H1 (cell line): ENCODE results near the gene CNGA1. TPM values are rescaled to one million over a fixed set of nuclear protein-coding genes. Genes with fewer than 3 reads are reported as not detected.

Experiments
- CTCF ChIA-PET: fragments of 300-600 bp; sonication (Branson Sonifier 250); formaldehyde crosslinking; loops from one replicate; lab custom pipeline; 2021; ENCODE audit not compliant: partially characterized antibody; lab: Charles Lee
- POLR2A ChIA-PET: fragments of 300-600 bp; sonication (Branson Sonifier 250); formaldehyde crosslinking; loops from one replicate; lab custom pipeline; 2021; ENCODE audit warnings: inconsistent platforms; ENCODE audit not compliant: partially characterized antibody; lab: Charles Lee
- DNase-seq, 2 experiments: peaks; one replicate each; pipeline versions ENCODE4 v3.0.0 to v3.0.0-alpha.2; 2010 to 2022; ENCODE audit warnings: low spot score in 2 of 2, low read depth in 1 of 2, mixed read lengths in 1 of 2
- FAIRE-seq: peaks from 2 replicates; lab custom pipeline; 2011; peaks lifted over from hg19 to GRCh38; lab: Jason Lieb, UNC
- H2AFZ ChIP-seq: 2 replicates; pipeline ENCODE4 v1.8.1; 2012; ENCODE audit warnings: low read length, inconsistent platforms
- H2AK5ac ChIP-seq: 2 replicates; pipeline ENCODE4 v1.6.1; 2013; ENCODE audit warnings: low read depth, low read length
- H2BK120ac ChIP-seq: replicated peaks from 2 replicates; pipeline ENCODE3; 2013; ENCODE audit warnings: low read depth, low read length, inconsistent platforms
- H2BK12ac ChIP-seq: 2 replicates; pipeline ENCODE4 v1.6.1; 2013; ENCODE audit warnings: low read depth, low read length
- H2BK15ac ChIP-seq: 2 replicates; pipeline ENCODE4 v1.6.1; 2013; ENCODE audit warnings: low read length
- H2BK20ac ChIP-seq: 2 replicates; pipeline ENCODE4 v1.6.1; 2013; ENCODE audit warnings: low read length
- H2BK5ac ChIP-seq: 2 replicates; pipeline ENCODE4 v1.6.1; 2013; ENCODE audit warnings: low read depth, low read length
- H3K14ac ChIP-seq: 2 replicates; pipeline ENCODE4 v1.6.1; 2013; ENCODE audit warnings: inconsistent platforms; ENCODE audit not compliant: insufficient read length
- H3K18ac ChIP-seq: 2 replicates; pipeline ENCODE4 v1.6.1; 2013; ENCODE audit warnings: low read length; ENCODE audit errors: extremely low read depth
- H3K23ac ChIP-seq: 2 replicates; pipeline ENCODE4 v1.6.1; 2013; ENCODE audit warnings: inconsistent platforms; ENCODE audit not compliant: insufficient read length
- H3K23me2 ChIP-seq: 2 replicates; pipeline ENCODE4 v1.6.1; 2013; ENCODE audit warnings: low read depth, low read length
- H3K27ac ChIP-seq: 2 replicates; pipeline ENCODE4 v1.6.1; 2011; ENCODE audit warnings: low read depth, low read length, inconsistent platforms
- H3K27me3 ChIP-seq, 4 experiments: replicated peaks in 1 of 4; 1 replicate in 1 of 4; 2 replicates in 3 of 4; pipeline versions ENCODE4 v1.6.1 to v1.8.1; 2011 to 2013; ENCODE audit warnings: low read length in 3 of 4, mild to moderate bottlenecking in 3 of 4, inconsistent platforms in 2 of 4, mixed read lengths in 2 of 4, moderate library complexity in 1 of 4; ENCODE audit not compliant: control insufficient read depth in 3 of 4, insufficient read depth in 3 of 4; ENCODE audit errors: extremely low read depth in 1 of 4
- H3K36me3 ChIP-seq, 4 experiments: 2 replicates each; pipeline versions ENCODE4 v1.6.1 to v1.8.1; 2011 to 2013; ENCODE audit warnings: mild to moderate bottlenecking in 4 of 4, low read length in 3 of 4, moderate library complexity in 2 of 4, control low read depth in 1 of 4, inconsistent platforms in 1 of 4; ENCODE audit not compliant: insufficient read depth in 4 of 4, control insufficient read depth in 2 of 4
- H3K4ac ChIP-seq: replicated peaks from 2 replicates; pipeline ENCODE3; 2013; ENCODE audit warnings: low read length, low read depth, mixed read lengths, inconsistent platforms; ENCODE audit not compliant: insufficient read length
- H3K4me1 ChIP-seq, 4 experiments: replicated peaks in 1 of 4; 1 replicate in 1 of 4; 2 replicates in 3 of 4; pipeline versions ENCODE4 v1.6.1 to v1.8.1; 2011 to 2013; ENCODE audit warnings: low read length in 3 of 4, inconsistent platforms in 2 of 4, mixed read lengths in 1 of 4; ENCODE audit not compliant: insufficient read depth in 4 of 4, control insufficient read depth in 3 of 4
- H3K4me2 ChIP-seq, 2 experiments: 2 replicates each; pipeline versions ENCODE4 v1.6.1 to v1.8.1; 2011 to 2013; ENCODE audit warnings: low read depth in 2 of 2, low read length in 2 of 2, control low read depth in 1 of 2, inconsistent platforms in 1 of 2, mild to moderate bottlenecking in 1 of 2; ENCODE audit not compliant: insufficient read depth in 1 of 2
- H3K4me3 ChIP-seq, 4 experiments: fragments of 200-600, 300-600 bp in 1 of 4; sonication (generic), shearing (Covaris generic), sonication (Bioruptor Twin) in 1 of 4; 2 replicates each; pipeline versions ENCODE4 v1.5.1 to v1.8.1; 2011 to 2016; ENCODE audit warnings: low read length in 4 of 4, low read depth in 3 of 4, control low read depth in 2 of 4, inconsistent platforms in 2 of 4, mild to moderate bottlenecking in 2 of 4, mixed read lengths in 1 of 4, moderate library complexity in 1 of 4; ENCODE audit not compliant: insufficient read depth in 2 of 4; ENCODE audit errors: extremely low read depth in 1 of 4
- H3K56ac ChIP-seq: replicated peaks from 2 replicates; pipeline ENCODE3; 2013; ENCODE audit warnings: low read depth, mild to moderate bottlenecking, mixed read lengths, low read length, inconsistent platforms; ENCODE audit not compliant: insufficient read length
- H3K79me1 ChIP-seq: 2 replicates; pipeline ENCODE4 v1.6.1; 2013; ENCODE audit warnings: low read depth, low read length, control low read depth
- H3K79me2 ChIP-seq, 2 experiments: 2 replicates each; pipeline versions ENCODE4 v1.6.1 to v1.8.1; 2012 to 2013; ENCODE audit warnings: low read length in 2 of 2, mild to moderate bottlenecking in 2 of 2, inconsistent platforms in 1 of 2; ENCODE audit not compliant: insufficient read depth in 2 of 2, control insufficient read depth in 1 of 2
- H3K9ac ChIP-seq, 4 experiments: replicated peaks in 1 of 4; 1 replicate in 1 of 4; 2 replicates in 3 of 4; pipeline versions ENCODE4 v1.6.1 to v1.8.1; 2011 to 2013; ENCODE audit warnings: low read depth in 3 of 4, low read length in 3 of 4, control low read depth in 2 of 4, mild to moderate bottlenecking in 2 of 4, moderate library complexity in 2 of 4, inconsistent platforms in 1 of 4; ENCODE audit errors: extremely low read depth in 1 of 4
- H3K9me3 ChIP-seq, 2 experiments: 2 replicates each; pipeline versions ENCODE4 v1.6.1 to v1.8.1; 2012 to 2013; ENCODE audit warnings: mild to moderate bottlenecking in 2 of 2, moderate library complexity in 2 of 2, control low read depth in 1 of 2, inconsistent platforms in 1 of 2, low read depth in 1 of 2, low read length in 1 of 2, mixed read lengths in 1 of 2; ENCODE audit not compliant: insufficient read depth in 2 of 2
- H4K20me1 ChIP-seq, 2 experiments: replicated peaks in 1 of 2; 2 replicates each; pipeline versions ENCODE3 to v1.8.1; 2011 to 2013; ENCODE audit warnings: inconsistent platforms in 2 of 2, low read length in 2 of 2, mild to moderate bottlenecking in 1 of 2; ENCODE audit not compliant: insufficient read depth in 2 of 2, control insufficient read depth in 1 of 2
- H4K5ac ChIP-seq: 2 replicates; pipeline ENCODE4 v1.6.1; 2013; ENCODE audit warnings: low read length, low read depth, mixed read lengths, inconsistent platforms; ENCODE audit not compliant: insufficient read length
- H4K8ac ChIP-seq: 2 replicates; pipeline ENCODE4 v1.8.0; 2013; ENCODE audit warnings: mild to moderate bottlenecking, moderate library complexity, low read length, inconsistent platforms; ENCODE audit not compliant: insufficient read depth; ENCODE audit errors: extremely low read depth
- H4K91ac ChIP-seq: replicated peaks from 2 replicates; pipeline ENCODE3; 2013; ENCODE audit warnings: low read length, mixed read lengths, inconsistent platforms; ENCODE audit not compliant: insufficient read length
- KDM5A ChIP-seq: fragments of 200-600 bp; IDR thresholded peaks from 2 replicates; pipeline ENCODE4 v1.7.1; 2012; ENCODE audit warnings: mild to moderate bottlenecking, low read length, inconsistent platforms, mixed read lengths
- RFX5 ChIP-seq: IDR thresholded peaks from 2 replicates; pipeline ENCODE4 v1.6.1; 2011; ENCODE audit warnings: low read depth, low read length, improper control_type of control experiment, borderline replicate concordance
- SIX5 ChIP-seq: IDR thresholded peaks from 2 replicates; pipeline ENCODE4 v1.6.1; 2011; ENCODE audit warnings: mild to moderate bottlenecking, low read depth, low read length
- WGBS, 2 experiments: shearing (Covaris generic) in 1 of 2; methylation state at CpG; one replicate each; pipeline versions ENCODE4 v1.1.6 to v1.1.7; 2013 to 2015; ENCODE audit warnings: low lambda C conversion rate in 2 of 2, mixed read lengths in 2 of 2, inconsistent platforms in 1 of 2, low coverage in 1 of 2, missing lambda C conversion rate in 1 of 2; ENCODE audit not compliant: insufficient replicate concordance in 2 of 2, insufficient coverage in 1 of 2, insufficient read length in 1 of 2; ENCODE audit errors: extremely low coverage in 1 of 2, missing lambda C conversion rate in 1 of 2; 5-methylcytosine and 5-hydroxymethylcytosine counted together
- polyA plus RNA-seq, 7 experiments: library from polyadenylated mRNA; depleted of rRNA in 3 of 7; stranded (reverse) in 5 of 7; unstranded in 2 of 7; fragments of >200 nt in 5 of 7; fragments of 200-250 nt in 2 of 7; gene quantifications; 1 replicate in 5 of 7; 2 replicates in 1 of 7; 4 replicates in 1 of 7; pipeline versions ENCODE4 v1.2.1 to v1.2.3, GENCODE V29; 2011 to 2013; ENCODE audit warnings: missing spikeins in 2 of 7, mixed read lengths in 2 of 7
- total RNA-seq: library from RNA; stranded (reverse); fragmentation: NEBNext Ultra II Directional; extraction: Animal tissue kit (Norgen Biotek cat#: 25700); gene quantifications from 2 replicates; pipeline ENCODE4 v1.2.1, GENCODE V29; 2021
- TF ChIP-seq, protein P1 (sequence below): IDR thresholded peaks from 2 replicates; pipeline ENCODE4 v1.6.1; 2011; ENCODE audit warnings: low read depth, mild to moderate bottlenecking, low read length; ENCODE audit not compliant: insufficient read depth
- TF ChIP-seq, protein P2 (sequence below): IDR thresholded peaks from 2 replicates; pipeline ENCODE4 v1.6.1; 2012; ENCODE audit warnings: inconsistent platforms

The CNGA1 gene
- total and polyA plus RNA-seq, 2 of the 8 experiments (the other 6 are each of a cell fraction or from before 2014, with no cell fraction given), result 0.17 to 0.54 TPM

DNA sequence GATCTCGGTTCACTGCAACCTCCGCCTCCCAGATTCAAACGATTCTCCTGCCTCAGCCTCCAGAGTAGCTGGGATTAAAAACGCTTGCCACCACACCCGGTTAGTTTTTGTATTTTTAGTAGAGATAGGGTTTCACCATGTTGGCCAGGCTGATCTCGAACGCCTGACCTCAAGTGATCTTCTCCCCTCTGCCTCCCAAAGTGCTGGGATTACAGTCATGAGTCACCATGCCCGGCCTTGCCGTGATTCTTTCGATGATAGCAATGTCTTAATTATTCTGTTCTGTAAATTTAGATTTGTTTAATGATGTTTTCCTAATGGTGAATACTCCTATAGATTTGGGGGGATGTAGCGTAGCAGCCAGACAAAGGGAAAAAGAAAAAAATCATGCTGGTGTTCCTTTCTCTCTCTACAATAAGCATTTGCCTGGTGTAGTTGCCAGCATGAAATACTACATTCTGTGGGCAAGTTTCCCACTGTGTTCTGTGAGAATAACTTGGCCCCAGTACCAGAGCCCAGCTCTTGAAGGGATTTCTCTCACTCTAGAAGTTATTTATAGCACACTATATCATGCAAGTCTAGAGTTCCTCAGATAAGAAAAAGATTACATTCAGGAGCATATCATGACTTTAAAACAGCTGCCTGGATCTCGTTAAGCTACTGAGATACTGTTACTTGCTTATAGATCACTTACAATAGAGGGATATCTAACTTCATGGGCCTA, 15.5 kb upstream of the CNGA1 start:
- Histone ChIP-seq H3K23me2 (no peaks in the 10 kb centered on the region), H3K23ac (no peak overlapping the region), H3K56ac (no peak overlapping the region), H4K8ac (no peak overlapping the region), H3K4ac (no peak overlapping the region), H3K9me3 (no peaks in the 10 kb centered on the region), H2BK15ac (no peak overlapping the region), H4K5ac (no peak overlapping the region), H4K20me1 (no peaks in the 10 kb centered on the region), H2BK5ac (no peak overlapping the region), H3K36me3 (peaks cover 0 to 3% (median 0%) of the 10 kb centered on the region in 4 experiments; a peak in 1 of 8 replicates), H2BK20ac (no peak overlapping the region), H2AK5ac (no peak overlapping the region), H3K79me2 (no peaks in the 10 kb centered on the region), H4K91ac (no peak overlapping the region), H3K27me3 (no peaks in the 10 kb centered on the region), H2AFZ (no peak overlapping the region), H3K4me3 (no peak overlapping the region), H2BK12ac (no peak overlapping the region), H3K18ac (no peak overlapping the region), H3K4me2 (no peak overlapping the region), H3K9ac (no peak overlapping the region), H3K79me1 (no peaks in the 10 kb centered on the region), H2BK120ac (no peak overlapping the region), H3K4me1 (peaks cover 0 to 11% (median 0%) of the 10 kb centered on the region in 4 experiments; a peak in 4 of 7 replicates), H3K27ac (no peak overlapping the region), H3K14ac (no peak overlapping the region)
- DNase-seq (no peak), FAIRE-seq (no peak)
- ChIA-PET POLR2A (interaction anchor here (0.9 to 1.2 kb wide), 3 partner anchors 9 to 20 kb away, joined by 3 to 6 read pairs (median 5); no protein-coding TSS in a partner anchor), CTCF (interaction anchor here (0.6 to 5.9 kb wide), 15 partner anchors 12 to 803 kb away, joined by 3 to 85 read pairs (median 3); partner anchors contain the start of gene CNGA1)
- WGBS, 2 experiments, result 93% methylated on average over 12 of the region's 12 CpGs; no CpG with 5 or more reads in 1 of the 2 experiments
- TF ChIP-seq, protein P1, sequence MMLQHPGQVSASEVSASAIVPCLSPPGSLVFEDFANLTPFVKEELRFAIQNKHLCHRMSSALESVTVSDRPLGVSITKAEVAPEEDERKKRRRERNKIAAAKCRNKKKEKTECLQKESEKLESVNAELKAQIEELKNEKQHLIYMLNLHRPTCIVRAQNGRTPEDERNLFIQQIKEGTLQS, result no peak
- TF ChIP-seq KDM5A (no peak), RFX5 (no peak), SIX5 (no peak)
- TF ChIP-seq, protein P2, sequence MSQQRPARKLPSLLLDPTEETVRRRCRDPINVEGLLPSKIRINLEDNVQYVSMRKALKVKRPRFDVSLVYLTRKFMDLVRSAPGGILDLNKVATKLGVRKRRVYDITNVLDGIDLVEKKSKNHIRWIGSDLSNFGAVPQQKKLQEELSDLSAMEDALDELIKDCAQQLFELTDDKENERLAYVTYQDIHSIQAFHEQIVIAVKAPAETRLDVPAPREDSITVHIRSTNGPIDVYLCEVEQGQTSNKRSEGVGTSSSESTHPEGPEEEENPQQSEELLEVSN, result no peak
